K562 (cell line): ENCODE measurements around the gene NR2E1. TPM values are rescaled to one million over a fixed set of nuclear protein-coding genes. Genes with fewer than 3 reads are reported as not detected.

ENCODE experiments used
- ATAC-seq: fragments of 200-7000 bp; cut with Tn5 transposase; 3 replicates; pipeline ENCODE4 v1.9.1; 2020; ENCODE audit warnings: moderate library complexity
- BruUV-seq: library from RNA; stranded (reverse); fragments of 400-500 nt; replicated peaks from 2 replicates; lab custom pipeline; 2021; lab: Mats Ljungman, UMichigan
- CTCF ChIA-PET: fragments of 300-600 bp; formaldehyde crosslinking; extraction: SDS; loops from one replicate; lab custom pipeline; 2021; ENCODE audit warnings: low intra/inter-chr PET ratio; lab: Yijun Ruan, JAX
- POLR2A ChIA-PET: fragments of 300-600, 350-650 bp; sonication (Branson Sonifier 250); formaldehyde crosslinking; extraction: SDS; loops from one replicate; lab custom pipeline; 2021; ENCODE audit warnings: antibody characterized with exemption, inconsistent platforms; lab: Yijun Ruan, JAX
- DNase-seq, 4 experiments: peaks; one replicate each; pipeline versions ENCODE4 v3.0.0 to v3.0.0-alpha.2; 2011 to 2018; ENCODE audit warnings: low spot score in 3 of 4, mixed read lengths in 3 of 4; ENCODE audit errors: extremely low read depth in 1 of 4
- FAIRE-seq: peaks from 2 replicates; lab custom pipeline; 2011; peaks lifted over from hg19 to GRCh38; lab: Jason Lieb, UNC
- H2AFZ ChIP-seq: 2 replicates; pipeline ENCODE4 v1.6.0; 2011; ENCODE audit warnings: low read depth, low read length, control low read depth, inconsistent platforms
- H3K27ac ChIP-seq: fragments of 200-600 bp; 3 replicates; pipeline ENCODE4 v1.8.0; 2011; ENCODE audit warnings: low read depth, mild to moderate bottlenecking, control low read depth, inconsistent platforms, low read length, moderate library complexity, mixed read lengths; ENCODE audit errors: extremely low read depth
- H3K27me3 ChIP-seq, 2 experiments: fragments of 300-600 bp in 1 of 2; 2 replicates in 1 of 2; 3 replicates in 1 of 2; pipeline versions ENCODE4 v1.6.0 to v1.8.0; 2011; ENCODE audit warnings: inconsistent platforms in 2 of 2, low read length in 2 of 2, mild to moderate bottlenecking in 1 of 2, mixed read lengths in 1 of 2, moderate library complexity in 1 of 2; ENCODE audit not compliant: control insufficient read depth in 2 of 2, insufficient read depth in 2 of 2
- H3K36me3 ChIP-seq: fragments of 300-600 bp; 3 replicates; pipeline ENCODE4 v1.8.0; 2011; ENCODE audit warnings: mild to moderate bottlenecking, low read length, inconsistent platforms; ENCODE audit not compliant: control insufficient read depth, insufficient read depth
- H3K4me1 ChIP-seq, 2 experiments: fragments of 200-600 bp in 1 of 2; replicated peaks in 1 of 2; 2 replicates in 1 of 2; 3 replicates in 1 of 2; pipeline versions ENCODE4 v1.5.1 to v1.8.0; 2011; ENCODE audit warnings: inconsistent platforms in 2 of 2, low read length in 2 of 2, mild to moderate bottlenecking in 1 of 2, mixed read lengths in 1 of 2, moderate library complexity in 1 of 2; ENCODE audit not compliant: control insufficient read depth in 2 of 2, insufficient read depth in 2 of 2
- H3K4me2 ChIP-seq: 2 replicates; pipeline ENCODE4 v1.6.1; 2011; ENCODE audit warnings: low read length, control low read depth, inconsistent platforms, mixed read lengths; ENCODE audit not compliant: insufficient read depth
- H3K4me3 ChIP-seq: fragments of 200-600 bp; sonication (generic), shearing (Covaris generic); 2 replicates; pipeline ENCODE4 v1.5.1; 2016; ENCODE audit warnings: control low read depth, inconsistent platforms
- H3K79me2 ChIP-seq: fragments of 200-600 bp; 3 replicates; pipeline ENCODE4 v1.8.0; 2011; ENCODE audit warnings: low read length, inconsistent platforms; ENCODE audit not compliant: control insufficient read depth, insufficient read depth
- H3K9ac ChIP-seq, 2 experiments: 2 replicates each; pipeline versions ENCODE4 v1.6.0 to v1.6.1; 2011; ENCODE audit warnings: low read depth in 2 of 2, low read length in 2 of 2, control low read depth in 1 of 2, inconsistent platforms in 1 of 2, mild to moderate bottlenecking in 1 of 2, mixed read lengths in 1 of 2; ENCODE audit not compliant: insufficient read depth in 1 of 2
- H3K9me1 ChIP-seq: one replicate; pipeline ENCODE4 v1.6.0; 2011; ENCODE audit warnings: inconsistent platforms, mild to moderate bottlenecking, low read length, moderate library complexity; ENCODE audit not compliant: control insufficient read depth, insufficient read depth
- H3K9me3 ChIP-seq: replicated peaks from 2 replicates; pipeline ENCODE4 v1.5.1; 2011; ENCODE audit warnings: low read depth, low read length, inconsistent platforms; ENCODE audit not compliant: control insufficient read depth, insufficient read depth
- H4K20me1 ChIP-seq: replicated peaks from 2 replicates; pipeline ENCODE4 v1.6.1; 2011; ENCODE audit warnings: low read length, inconsistent platforms, mixed read lengths; ENCODE audit not compliant: control insufficient read depth, insufficient read depth
- CLOCK ChIP-seq: fragments of 250-450 bp; sonication (Bioruptor Pico); IDR thresholded peaks from 2 replicates; pipeline ENCODE4 v1.4.0; 2020; ENCODE audit warnings: mild to moderate bottlenecking, moderate library complexity, borderline replicate concordance
- SMAD2 ChIP-seq: fragments of 150-350 bp; IDR thresholded peaks from 2 replicates; pipeline ENCODE4 v1.6.1; 2014; ENCODE audit warnings: low read depth, mild to moderate bottlenecking, low read length
- TEAD2 ChIP-seq: fragments of 450-650 bp; IDR thresholded peaks from 2 replicates; pipeline ENCODE4 v1.6.1; 2016; ENCODE audit warnings: missing genetic modification characterization, control low read depth, missing compliant biosample characterization
- TSC22D4 ChIP-seq: fragments of 450-650 bp; IDR thresholded peaks from 2 replicates; pipeline ENCODE4 v1.6.1; 2016; ENCODE audit warnings: missing genetic modification characterization, missing biosample characterization, control low read depth
- ZNF583 ChIP-seq: fragments of 250-450 bp; sonication (Bioruptor Pico); IDR thresholded peaks from 2 replicates; pipeline ENCODE4 v1.4.0; 2020
- WGBS: fragments of 100-300 bp; shearing (Covaris generic); methylation state at CpG from one replicate; pipeline ENCODE4 v1.1.6; 2016; ENCODE audit warnings: low coverage, mixed read lengths; ENCODE audit not compliant: insufficient coverage; ENCODE audit errors: missing lambda C conversion rate; 5-methylcytosine and 5-hydroxymethylcytosine counted together
- in situ Hi-C: fragments of 300-500 bp; cut with MboI; formaldehyde crosslinking; loops from 4 replicates; pipeline ENCODE4 v1.15.0; 2018; ENCODE audit warnings: inconsistent platforms, mixed read lengths
- intact Hi-C: fragments of 100-400 bp; cut with micrococcal nuclease; formaldehyde crosslinking; loops from 2 replicates; pipeline ENCODE4 v1.14.2; 2022
- polyA plus RNA-seq, 8 experiments: library from polyadenylated mRNA; depleted of rRNA in 4 of 8; stranded (reverse) in 5 of 8; unstranded in 3 of 8; fragments of >200 nt; fragmentation: Nextera tagmentation in 2 of 8; fragmentation: Illumina TruSeq in 1 of 8; extraction: Ambion mirVana in 2 of 8; extraction: Trizol in 1 of 8; gene quantifications; 2 replicates each; pipeline versions ENCODE4 v1.2.1 to v1.2.3, GENCODE V29; 2011 to 2014; ENCODE audit warnings: inconsistent platforms in 1 of 8, missing spikeins in 1 of 8
- total RNA-seq, 7 experiments: library from RNA; depleted of rRNA in 6 of 7; stranded (reverse); fragments of >200 nt in 6 of 7; fragmentation: Illumina TruSeq in 2 of 7; extraction: Trizol in 2 of 7; gene quantifications; 2 replicates each; pipeline versions ENCODE4 v1.2.1 to v1.2.3, GENCODE V29; 2011 to 2021; ENCODE audit warnings: low replicate concordance in 1 of 7
- TF ChIP-seq, protein P1 (sequence below): IDR thresholded peaks from 3 replicates; pipeline ENCODE4 v1.6.1; 2011; ENCODE audit warnings: borderline replicate concordance, mild to moderate bottlenecking; ENCODE audit not compliant: insufficient read length, insufficient read depth

The NR2E1 gene
- total and polyA plus RNA-seq, 9 of the 15 experiments (the other 6 are each of a cell fraction or from before 2014, with no cell fraction given) = not detected

- TF ChIP-seq CLOCK (CRISPR knock-in tag) (no peak), TEAD2 (tag) (no peak)
Observed at GRCh38 chr6:108163644-108164542, 1.9 kb upstream of the NR2E1 start (continued).

DNA sequence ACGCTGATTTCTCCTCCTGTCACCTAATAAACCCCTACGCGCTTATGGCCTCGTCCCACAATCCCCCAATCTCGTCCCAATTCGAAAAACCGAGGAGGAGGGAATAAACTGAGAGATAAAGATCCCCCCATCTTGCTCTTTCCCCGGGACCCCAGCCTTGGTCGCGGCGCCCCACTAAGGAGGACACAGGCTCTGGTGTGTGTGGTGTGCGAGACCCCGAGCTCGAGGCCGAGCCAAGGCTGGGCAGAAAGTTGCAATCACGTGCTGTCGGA, 1.3 kb upstream of the NR2E1 start:
- WGBS = 26% methylated on average over 15 of the region's 17 CpGs
- Histone ChIP-seq H3K9ac (no peak overlapping the region), H2AFZ (no peak overlapping the region), H3K4me3 (no peak overlapping the region), H3K36me3 (no peaks in the 10 kb centered on the region), H3K27ac (no peak overlapping the region), H4K20me1 (no peaks in the 10 kb centered on the region), H3K9me1 (no peaks in the 10 kb centered on the region), H3K27me3 (peaks cover 40 to 63% of the 10 kb centered on the region in 2 experiments), H3K9me3 (no peaks in the 10 kb centered on the region), H3K4me1 (peaks cover 0 to 37% of the 10 kb centered on the region in 2 experiments; a peak in 2 of 5 replicates), H3K4me2 (no peak overlapping the region), H3K79me2 (no peaks in the 10 kb centered on the region)
- intact Hi-C loops (no loop called here), in situ Hi-C loops (no loop called here)
- DNase-seq (no peak), ATAC-seq (no peak), FAIRE-seq (no peak)
- CTCF ChIA-PET = no interaction called here
- TF ChIP-seq ZNF583 (CRISPR knock-in tag) (no peak), TSC22D4 (no peak), SMAD2 (no peak)
- TF ChIP-seq, protein P1, sequence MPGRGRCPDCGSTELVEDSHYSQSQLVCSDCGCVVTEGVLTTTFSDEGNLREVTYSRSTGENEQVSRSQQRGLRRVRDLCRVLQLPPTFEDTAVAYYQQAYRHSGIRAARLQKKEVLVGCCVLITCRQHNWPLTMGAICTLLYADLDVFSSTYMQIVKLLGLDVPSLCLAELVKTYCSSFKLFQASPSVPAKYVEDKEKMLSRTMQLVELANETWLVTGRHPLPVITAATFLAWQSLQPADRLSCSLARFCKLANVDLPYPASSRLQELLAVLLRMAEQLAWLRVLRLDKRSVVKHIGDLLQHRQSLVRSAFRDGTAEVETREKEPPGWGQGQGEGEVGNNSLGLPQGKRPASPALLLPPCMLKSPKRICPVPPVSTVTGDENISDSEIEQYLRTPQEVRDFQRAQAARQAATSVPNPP = no peak
- POLR2A ChIA-PET = no interaction called here
- BruUV-seq = no TSS peak
